ENCODE data around the gene PCDHGC5.

The PCDHGC5 gene

DNA sequence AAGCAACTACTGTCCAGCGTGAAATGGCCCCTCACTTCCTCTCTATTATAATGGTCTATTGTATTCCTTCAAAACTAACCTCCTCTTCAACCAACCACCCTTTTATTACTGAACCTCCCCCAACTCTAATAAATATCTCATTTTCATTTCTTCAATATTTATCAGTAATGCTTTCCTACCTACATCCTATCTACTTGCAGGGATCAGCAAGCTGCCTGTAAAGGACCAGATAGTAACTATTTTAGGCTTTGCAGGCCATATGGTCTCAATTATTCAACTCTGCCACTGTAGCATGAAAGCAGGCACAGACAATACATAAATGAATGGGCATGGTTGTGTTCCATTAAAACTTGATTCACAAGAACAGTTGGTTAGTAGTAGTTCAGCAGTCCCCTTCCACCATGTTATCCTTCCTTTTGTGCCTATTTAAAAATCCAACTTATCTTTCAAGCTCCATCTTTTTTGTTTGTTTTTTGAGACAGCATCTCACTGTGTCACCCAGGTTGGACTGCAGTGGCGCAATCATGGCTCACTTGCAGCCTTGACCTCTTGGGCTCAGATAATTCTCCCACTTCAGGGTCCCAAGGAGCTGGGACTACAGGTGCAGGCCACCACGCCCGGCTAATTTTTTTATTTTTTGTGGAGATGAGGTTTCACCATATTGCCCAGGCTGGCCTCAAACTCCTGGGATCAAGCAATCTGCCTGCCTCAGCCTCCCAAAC lies 45.8 kb downstream of the PCDHGC5 start:
- Histone ChIP-seq H3K4me1 (ENCODE audit: control insufficient read depth, insufficient read depth, low read length) (no peaks in the 10 kb centered on the region), H3K4me3 (ENCODE audit: low read depth, low read length) (no peak overlapping the region), H3K36me3 (ENCODE audit: control insufficient read depth, insufficient read depth, low read length) (peaks cover 40% of the 10 kb centered on the region), H3K27me3 (ENCODE audit: control insufficient read depth, insufficient read depth, low read length) (no peaks in the 10 kb centered on the region), H3K9me3 (ENCODE audit: control insufficient read depth, insufficient read depth, low read depth, low read length) (no peaks in the 10 kb centered on the region), H3K27ac (ENCODE audit: low read depth, low read length) (no peak overlapping the region), H3K9ac (ENCODE audit: low read length) (no peak overlapping the region)

All from HUES6 (cell line).